GM19395 (cell line): Measurements from ENCODE around the gene NWD2.
"Not testable (repeated sequence)": the region's sequence is repeated elsewhere in the genome, so short reads cannot be mapped to it uniquely, and the experiment has no call there.

Experiments
- ATAC-seq: cut with Tn5 transposase; IDR thresholded peaks from one replicate; pipeline ENCODE4 v1.9.1; 2021; ENCODE audit warnings: mild to moderate bottlenecking, moderate library complexity; ENCODE audit not compliant: unreplicated experiment

The NWD2 gene

DNA sequence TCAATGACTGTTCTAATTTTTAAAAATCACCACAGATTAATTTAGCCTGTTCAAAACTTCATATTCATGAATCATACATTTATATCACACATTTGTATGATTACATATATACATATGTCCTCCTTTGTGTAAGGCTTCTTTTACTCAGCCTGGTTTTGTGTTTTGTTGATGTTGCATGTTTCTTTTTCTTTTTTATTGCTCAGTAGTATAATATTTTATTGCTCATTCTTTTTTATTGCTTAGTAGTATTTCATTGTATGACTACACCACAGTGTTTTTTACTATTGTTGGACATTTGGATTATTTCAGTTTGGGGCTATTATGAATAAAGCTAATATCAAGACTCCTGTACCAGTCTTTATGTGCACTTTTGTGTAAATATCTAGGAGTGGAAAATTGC lies 243.1 kb downstream of the NWD2 start:
- ATAC-seq: no peak

DNA sequence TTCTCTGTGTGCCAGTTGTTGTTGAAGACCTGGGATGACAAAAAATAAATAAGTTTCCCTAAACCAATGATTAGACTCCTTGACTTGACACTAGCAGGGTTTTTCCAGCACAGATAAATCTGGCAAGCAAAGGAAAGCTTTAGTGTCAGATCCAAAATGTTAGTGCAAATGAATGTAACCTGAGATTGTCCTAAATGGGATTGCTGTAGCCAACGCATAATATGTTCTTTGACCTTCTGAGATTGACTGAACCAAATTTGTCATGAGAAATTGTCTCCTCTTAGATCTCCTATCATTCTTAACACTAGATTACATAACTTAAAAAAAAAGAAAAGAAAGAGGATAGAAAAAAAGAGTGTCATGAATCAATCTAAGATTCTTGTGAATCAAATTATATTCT lies 245.2 kb downstream of the NWD2 start:
- ATAC-seq: no peak

DNA sequence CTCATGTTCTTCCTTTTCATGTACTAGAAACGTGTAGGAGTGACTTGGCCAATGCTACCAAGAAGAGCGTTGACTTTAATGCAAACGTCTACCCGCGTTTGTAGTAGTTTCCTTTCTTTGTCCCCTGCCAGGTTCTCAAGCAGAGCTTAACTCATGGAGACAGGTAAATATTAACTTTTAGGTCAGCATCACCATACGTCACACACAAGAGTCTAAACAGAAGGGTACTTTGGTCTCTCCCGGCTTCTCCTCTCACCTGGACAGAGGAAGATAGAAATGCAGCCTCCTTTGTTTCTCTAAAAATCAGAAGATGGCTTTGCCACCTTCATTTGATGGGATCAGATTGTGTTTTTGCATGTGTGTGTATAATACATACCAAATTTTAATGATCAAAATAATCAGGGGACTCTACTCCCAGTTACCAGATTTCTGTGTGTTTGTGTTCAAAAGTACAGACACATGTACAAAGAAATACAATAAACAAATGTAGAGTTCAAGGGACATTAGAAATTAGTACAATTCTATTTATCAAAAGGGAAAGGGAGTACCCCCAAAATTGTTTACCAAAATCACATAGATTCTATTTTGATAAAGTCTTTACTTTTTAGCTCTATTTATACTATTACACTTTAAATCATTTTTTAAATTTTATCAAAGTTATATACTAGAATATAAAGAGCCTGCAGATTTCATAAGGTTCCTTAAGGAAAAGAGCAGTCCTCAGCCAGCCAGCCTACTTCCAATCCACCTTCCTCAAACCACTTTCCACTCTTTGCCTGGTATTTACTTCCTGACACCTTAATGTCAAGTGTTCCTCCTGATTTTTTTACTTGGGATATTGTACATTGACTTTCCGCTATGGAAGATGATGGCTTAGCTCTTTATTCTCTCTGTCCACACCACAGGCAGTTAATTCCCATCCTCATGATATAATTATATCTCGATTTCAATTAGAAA lies 246.1 kb downstream of the NWD2 start:
- no peak for ATAC-seq

DNA sequence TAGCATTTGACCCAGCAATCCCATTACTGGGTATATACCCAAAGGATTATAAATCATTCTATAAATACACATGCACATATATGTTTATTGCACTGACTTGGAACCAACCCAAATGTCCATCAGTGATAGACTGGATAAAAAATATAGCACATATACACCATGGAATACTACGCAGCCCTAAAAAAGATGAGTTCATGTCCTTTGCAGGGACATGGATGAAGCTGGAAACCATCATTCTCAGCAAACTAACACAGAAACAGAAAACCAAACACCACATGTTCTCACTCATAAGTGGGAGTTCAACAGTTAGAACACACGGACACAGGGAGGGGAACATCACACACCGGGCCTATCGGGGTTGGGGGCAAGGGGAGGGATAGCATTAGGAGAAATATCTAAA lies 250.8 kb downstream of the NWD2 start:
- not testable (repeated sequence) for ATAC-seq
